HL-60 (cell line): ENCODE results near the gene CRIP2.

Experiments used
- DNase-seq, 2 experiments: peaks; one replicate each; pipeline ENCODE4 v3.0.0-alpha.2; 2010 to 2020; ENCODE audit warnings: low read depth in 1 of 2, low spot score in 1 of 2
- H3K27ac ChIP-seq: fragments of 250-450 bp; sonication (Bioruptor Pico); replicated peaks from 2 replicates; pipeline ENCODE4 v1.5.1; 2020; ENCODE audit warnings: mild to moderate bottlenecking, moderate library complexity
- H3K27me3 ChIP-seq: fragments of 250-450 bp; sonication (Bioruptor Pico); 2 replicates; pipeline ENCODE4 v1.5.1; 2021; ENCODE audit warnings: mild to moderate bottlenecking, moderate library complexity; ENCODE audit not compliant: insufficient read depth, poor library complexity, severe bottlenecking
- H3K4me3 ChIP-seq: replicated peaks from 2 replicates; pipeline ENCODE4 v1.5.1; 2011; ENCODE audit warnings: mild to moderate bottlenecking, control low read depth, low read length; ENCODE audit not compliant: insufficient read depth
- GABPA ChIP-seq: IDR thresholded peaks from 2 replicates; pipeline ENCODE4 v1.6.1; 2012; ENCODE audit warnings: low read depth
- POLR2AphosphoS5 ChIP-seq: IDR thresholded peaks from 2 replicates; pipeline ENCODE4 v1.6.1; 2012; ENCODE audit warnings: low read depth
- REST ChIP-seq: IDR thresholded peaks from 2 replicates; pipeline ENCODE4 v1.6.1; 2012; ENCODE audit warnings: low read depth; ENCODE audit not compliant: insufficient replicate concordance
- SPI1 ChIP-seq: IDR thresholded peaks from 2 replicates; pipeline ENCODE4 v1.6.1; 2012; ENCODE audit warnings: low read depth, mild to moderate bottlenecking, borderline replicate concordance
- TF ChIP-seq, protein P1 (sequence below): IDR thresholded peaks from one replicate; pipeline ENCODE4 v1.5.1; 2011; ENCODE audit warnings: low read length, control low read depth, inconsistent platforms; ENCODE audit not compliant: insufficient read depth

CRIP2 gene

GRCh38 chr14:105433161-105433605, 41.4 kb upstream of the CRIP2 start:
- TF ChIP-seq, protein P1, sequence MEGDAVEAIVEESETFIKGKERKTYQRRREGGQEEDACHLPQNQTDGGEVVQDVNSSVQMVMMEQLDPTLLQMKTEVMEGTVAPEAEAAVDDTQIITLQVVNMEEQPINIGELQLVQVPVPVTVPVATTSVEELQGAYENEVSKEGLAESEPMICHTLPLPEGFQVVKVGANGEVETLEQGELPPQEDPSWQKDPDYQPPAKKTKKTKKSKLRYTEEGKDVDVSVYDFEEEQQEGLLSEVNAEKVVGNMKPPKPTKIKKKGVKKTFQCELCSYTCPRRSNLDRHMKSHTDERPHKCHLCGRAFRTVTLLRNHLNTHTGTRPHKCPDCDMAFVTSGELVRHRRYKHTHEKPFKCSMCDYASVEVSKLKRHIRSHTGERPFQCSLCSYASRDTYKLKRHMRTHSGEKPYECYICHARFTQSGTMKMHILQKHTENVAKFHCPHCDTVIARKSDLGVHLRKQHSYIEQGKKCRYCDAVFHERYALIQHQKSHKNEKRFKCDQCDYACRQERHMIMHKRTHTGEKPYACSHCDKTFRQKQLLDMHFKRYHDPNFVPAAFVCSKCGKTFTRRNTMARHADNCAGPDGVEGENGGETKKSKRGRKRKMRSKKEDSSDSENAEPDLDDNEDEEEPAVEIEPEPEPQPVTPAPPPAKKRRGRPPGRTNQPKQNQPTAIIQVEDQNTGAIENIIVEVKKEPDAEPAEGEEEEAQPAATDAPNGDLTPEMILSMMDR, result no peak
- TF ChIP-seq POLR2AphosphoS5 (no peak), SPI1 (no peak), GABPA (no peak)
- H3K4me3 ChIP-seq, result no peak overlapping the region
- H3K27ac ChIP-seq, result no peak overlapping the region
- H3K27me3 ChIP-seq, result no peaks in the 10 kb centered on the region
- DNase-seq, result no peak

DNA sequence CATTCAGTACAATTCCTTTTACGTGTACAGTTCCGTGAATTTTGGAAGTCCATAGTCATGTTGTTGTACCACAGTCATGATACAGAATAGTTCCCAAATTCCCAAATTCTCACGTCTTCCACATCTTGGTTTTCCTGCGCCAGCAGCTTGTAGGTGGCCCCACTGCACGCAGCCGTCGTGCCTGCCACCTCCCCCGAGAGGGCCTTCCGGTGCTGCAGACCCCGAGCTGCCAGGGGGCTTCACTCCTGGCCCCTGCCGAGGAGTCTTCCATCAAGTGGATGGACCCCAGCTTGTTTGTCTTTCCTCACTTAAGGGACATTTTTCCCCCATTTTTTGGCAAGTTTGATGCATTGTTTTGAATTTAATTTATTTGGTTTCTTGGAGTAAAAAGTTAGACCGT, 38.2 kb upstream of the CRIP2 start:
- no peak for DNase-seq
- H3K27me3 ChIP-seq, result no peaks in the 10 kb centered on the region
- H3K4me3 ChIP-seq, result no peak overlapping the region
- no peak overlapping the region for H3K27ac ChIP-seq
- TF ChIP-seq, protein P1, result no peak
- TF ChIP-seq GABPA (no peak), SPI1 (no peak), REST (no peak)

DNA sequence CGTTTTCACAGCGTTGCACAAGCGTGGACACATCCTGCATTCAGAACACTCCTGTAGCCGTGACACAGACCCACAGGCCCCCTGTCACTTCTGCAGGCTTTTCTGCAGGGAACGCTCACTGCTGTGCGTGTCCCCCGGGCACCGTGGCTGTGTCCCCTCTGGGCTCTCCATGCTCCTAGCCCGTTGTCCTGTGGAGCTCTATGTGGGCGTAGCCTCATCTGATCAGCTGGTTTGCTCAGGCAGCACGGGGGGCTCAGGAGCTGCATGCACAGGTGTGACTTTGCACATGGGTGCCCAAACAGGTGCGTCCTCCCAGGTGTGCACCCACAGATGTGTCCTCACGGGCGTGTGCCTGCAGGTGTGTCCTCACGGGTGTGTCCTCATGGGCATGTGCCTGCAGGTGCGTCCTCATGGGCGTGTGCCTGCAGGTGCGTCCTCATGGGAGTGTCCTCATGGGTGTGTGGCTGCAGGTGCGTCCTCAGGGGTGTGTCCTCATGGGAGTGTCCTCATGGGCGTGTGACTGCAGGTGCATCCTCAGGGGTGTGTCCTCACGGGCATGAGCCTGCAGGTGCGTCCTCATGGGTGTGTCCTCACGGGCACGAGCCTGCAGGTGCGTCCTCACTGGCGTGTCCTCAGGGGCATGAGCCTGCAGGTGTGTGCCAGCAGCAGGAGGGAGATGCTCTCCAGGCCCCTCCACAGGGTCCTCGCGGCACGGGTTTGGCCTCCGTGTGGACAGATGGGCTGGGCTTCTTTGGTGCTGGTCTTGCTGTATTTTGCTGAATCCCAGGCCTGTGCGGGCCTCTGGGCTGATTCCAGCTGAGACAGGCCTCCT, 37.5 kb upstream of the CRIP2 start:
- no peaks in the 10 kb centered on the region for H3K27me3 ChIP-seq
- H3K4me3 ChIP-seq, result no peak overlapping the region
- no peak overlapping the region for H3K27ac ChIP-seq
- no peak for DNase-seq
- TF ChIP-seq POLR2AphosphoS5, result no peak
- TF ChIP-seq, protein P1, result no peak
- TF ChIP-seq GABPA, result no peak
- TF ChIP-seq SPI1, result no peak
- TF ChIP-seq REST, result no peak
